GM23248 (cell line): ENCODE measurements around the gene LDLRAD4. TPM values are rescaled to one million over a fixed set of nuclear protein-coding genes. Genes with fewer than 3 reads are reported as not detected.

Experiments
- DNase-seq: peaks from one replicate; pipeline ENCODE4 v3.0.0-alpha.2; 2015
- H2AFZ ChIP-seq: fragments of 200-600 bp; sonication (generic); 2 replicates; pipeline ENCODE4 v1.6.1; 2016; ENCODE audit warnings: antibody characterized with exemption
- H3F3A ChIP-seq: fragments of 200-600 bp; sonication (generic); 2 replicates; pipeline ENCODE4 v1.6.1; 2016; ENCODE audit warnings: mild to moderate bottlenecking, antibody characterized with exemption, mixed run types; ENCODE audit not compliant: insufficient read depth
- H3K27ac ChIP-seq: fragments of 200-600 bp; sonication (generic); 2 replicates; pipeline ENCODE4 v1.5.1; 2016; ENCODE audit warnings: mild to moderate bottlenecking
- H3K27me3 ChIP-seq: fragments of 200-600 bp; sonication (generic); replicated peaks from 2 replicates; pipeline ENCODE4 v1.6.1; 2016; ENCODE audit warnings: mild to moderate bottlenecking; ENCODE audit not compliant: insufficient read depth
- H3K36me3 ChIP-seq: fragments of 200-600 bp; sonication (generic); 2 replicates; pipeline ENCODE4 v1.6.1; 2016; ENCODE audit warnings: low read depth, mild to moderate bottlenecking
- H3K4me1 ChIP-seq: fragments of 200-600 bp; sonication (generic); 2 replicates; pipeline ENCODE4 v1.6.1; 2016; ENCODE audit warnings: mild to moderate bottlenecking; ENCODE audit not compliant: insufficient read depth
- H3K4me2 ChIP-seq: fragments of 200-600 bp; sonication (generic); one replicate; pipeline ENCODE4 v1.6.1; 2016; ENCODE audit warnings: mild to moderate bottlenecking; ENCODE audit not compliant: unreplicated experiment
- H3K4me3 ChIP-seq: fragments of 200-600 bp; sonication (generic); 2 replicates; pipeline ENCODE4 v1.5.1; 2016; ENCODE audit warnings: mild to moderate bottlenecking
- H3K79me2 ChIP-seq: fragments of 200-600 bp; sonication (generic); 2 replicates; pipeline ENCODE4 v1.6.1; 2016; ENCODE audit warnings: mild to moderate bottlenecking; ENCODE audit not compliant: insufficient read depth
- H3K9ac ChIP-seq: fragments of 200-600 bp; sonication (generic); 2 replicates; pipeline ENCODE4 v1.6.1; 2016; ENCODE audit warnings: mild to moderate bottlenecking
- H3K9me2 ChIP-seq: fragments of 200-600 bp; sonication (generic); 2 replicates; pipeline ENCODE4 v1.6.1; 2016; ENCODE audit warnings: mixed run types, mild to moderate bottlenecking, moderate library complexity; ENCODE audit not compliant: insufficient read depth
- H3K9me3 ChIP-seq: fragments of 200-600 bp; sonication (generic); one replicate; pipeline ENCODE4 v1.6.1; 2017; ENCODE audit warnings: low read depth
- H4K20me1 ChIP-seq: fragments of 200-600 bp; sonication (generic); 2 replicates; pipeline ENCODE4 v1.6.0; 2016; ENCODE audit not compliant: insufficient read depth
- EZH2 ChIP-seq: fragments of 200-600 bp; sonication (generic); IDR thresholded peaks from 2 replicates; pipeline ENCODE4 v1.6.1; 2018; ENCODE audit warnings: antibody characterized with exemption, mild to moderate bottlenecking; ENCODE audit not compliant: insufficient read depth, poor library complexity, severe bottlenecking
- EZH2phosphoT487 ChIP-seq: fragments of 200-600 bp; sonication (generic); IDR thresholded peaks from 2 replicates; pipeline ENCODE4 v1.6.1; 2018; ENCODE audit warnings: antibody characterized with exemption, moderate library complexity, mild to moderate bottlenecking, low read depth; ENCODE audit not compliant: insufficient read depth
- WGBS, 2 experiments: methylation state at CpG; one replicate each; pipeline ENCODE4 v1.1.6; 2015 to 2017; ENCODE audit warnings: low lambda C conversion rate in 2 of 2, low coverage in 1 of 2; ENCODE audit errors: missing lambda C conversion rate in 2 of 2; 5-methylcytosine and 5-hydroxymethylcytosine counted together
- in situ Hi-C: fragments of 300-500 bp; cut with MboI; formaldehyde crosslinking; loops from 2 replicates; pipeline ENCODE4 v1.15.0; 2020
- polyA plus RNA-seq: library from polyadenylated mRNA; unstranded; fragments of >200 nt; fragmentation: Nextera tagmentation; extraction: Ambion mirVana; gene quantifications from 2 replicates; pipeline ENCODE4 v1.2.1, GENCODE V29; 2016
- total RNA-seq: library from RNA; depleted of rRNA; stranded (reverse); fragments of >200 nt; shearing (Covaris generic); gene quantifications from 2 replicates; pipeline ENCODE4 v1.2.3, GENCODE V29; 2014

Gene LDLRAD4
- total and polyA plus RNA-seq, 2 experiments from 2014 or later = not detected

- Histone ChIP-seq H3K27me3 (peaks cover 13% of the 10 kb centered on the region), H3K4me1 (no peaks in the 10 kb centered on the region), H3K4me2 (no peak overlapping the region), H3K9me2 (no peaks in the 10 kb centered on the region), H3K27ac (no peak overlapping the region), H3K4me3 (no peak overlapping the region), H4K20me1 (no peaks in the 10 kb centered on the region), H3K9me3 (no peaks in the 10 kb centered on the region), H3F3A (no peaks in the 10 kb centered on the region), H3K9ac (no peak overlapping the region), H2AFZ (no peak overlapping the region), H3K79me2 (no peaks in the 10 kb centered on the region), H3K36me3 (no peaks in the 10 kb centered on the region)
- DNase-seq = no peak
- TF ChIP-seq EZH2phosphoT487 = no peak
- no peak for TF ChIP-seq EZH2
- 76 to 77% methylated on average over 13 of the region's 13 CpGs for WGBS, 2 experiments
- in situ Hi-C loops = no loop called here
Measured at GRCh38 chr18:13176847-13177246, 41.7 kb upstream of the LDLRAD4 start.

DNA sequence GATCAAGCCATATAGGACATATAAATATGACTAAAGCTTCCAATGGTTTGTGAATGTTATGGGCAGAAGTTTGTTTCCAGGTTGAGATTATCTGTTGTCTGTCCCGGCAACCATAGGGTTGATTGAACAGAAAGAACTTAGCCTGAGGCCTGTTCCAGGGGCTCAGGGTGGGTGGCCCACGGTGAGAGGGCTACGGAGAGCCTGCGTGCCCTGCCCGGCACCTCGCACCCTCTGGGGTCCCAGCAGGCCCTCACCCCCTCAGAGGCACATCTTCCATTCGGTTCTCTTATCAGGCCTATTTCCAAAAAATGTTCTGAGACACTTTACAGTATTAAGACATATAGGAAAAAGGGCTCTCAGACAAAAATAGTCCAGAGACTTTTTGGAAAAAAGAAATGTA is 40.4 kb upstream of the LDLRAD4 start:
- H3K36me3 ChIP-seq = no peaks in the 10 kb centered on the region
- peaks cover 14% of the 10 kb centered on the region for H3K27me3 ChIP-seq
- no peaks in the 10 kb centered on the region for H3F3A ChIP-seq
- H3K9me2 ChIP-seq = no peaks in the 10 kb centered on the region
- no peaks in the 10 kb centered on the region for H3K4me1 ChIP-seq
- no peaks in the 10 kb centered on the region for H4K20me1 ChIP-seq
- H3K4me2 ChIP-seq = no peak overlapping the region
- no peak overlapping the region for H3K4me3 ChIP-seq
- 65 to 67% methylated on average over 7 of the region's 7 CpGs for WGBS, 2 experiments
- no peak overlapping the region for H3K27ac ChIP-seq
- no peaks in the 10 kb centered on the region for H3K79me2 ChIP-seq
- in situ Hi-C loops = no loop called here
- no peak overlapping the region for H2AFZ ChIP-seq
- TF ChIP-seq EZH2phosphoT487 = no peak
- TF ChIP-seq EZH2 = no peak
- no peaks in the 10 kb centered on the region for H3K9me3 ChIP-seq
- no peak for DNase-seq
- H3K9ac ChIP-seq = no peak overlapping the region

GRCh38 chr18:13178976-13179375 is 39.6 kb upstream of the LDLRAD4 start:
- peaks cover 21% of the 10 kb centered on the region for H3K27me3 ChIP-seq
- TF ChIP-seq EZH2 (no peak), EZH2phosphoT487 (no peak)

GRCh38 chr18:13179566-13180113 is 38.9 kb upstream of the LDLRAD4 start:
- Histone ChIP-seq H3K9ac (no peak overlapping the region), H3K4me2 (no peak overlapping the region), H3F3A (no peaks in the 10 kb centered on the region), H3K9me2 (no peaks in the 10 kb centered on the region), H3K27ac (no peak overlapping the region), H4K20me1 (no peaks in the 10 kb centered on the region), H3K9me3 (no peaks in the 10 kb centered on the region), H3K4me1 (no peaks in the 10 kb centered on the region), H3K36me3 (no peaks in the 10 kb centered on the region), H3K79me2 (no peaks in the 10 kb centered on the region), H3K4me3 (no peak overlapping the region), H3K27me3 (peaks cover 22% of the 10 kb centered on the region), H2AFZ (no peak overlapping the region)
- TF ChIP-seq EZH2 = no peak
- no peak for TF ChIP-seq EZH2phosphoT487
- in situ Hi-C loops = no loop called here
- DNase-seq = no peak
- WGBS, 2 experiments = 58 to 59% methylated on average over 9 of the region's 9 CpGs

More at GRCh38 chr18:13178976-13179375, 39.6 kb upstream of the LDLRAD4 start:
- no peak for DNase-seq
- H3K4me3 ChIP-seq = no peak overlapping the region
- H3K36me3 ChIP-seq = no peaks in the 10 kb centered on the region
- H2AFZ ChIP-seq = no peak overlapping the region
- no peak overlapping the region for H3K27ac ChIP-seq
- H4K20me1 ChIP-seq = no peaks in the 10 kb centered on the region
- no peaks in the 10 kb centered on the region for H3K79me2 ChIP-seq
- H3K9ac ChIP-seq = no peak overlapping the region
- no peaks in the 10 kb centered on the region for H3K4me1 ChIP-seq
- H3F3A ChIP-seq = no peaks in the 10 kb centered on the region
- in situ Hi-C loops = no loop called here
- no peaks in the 10 kb centered on the region for H3K9me3 ChIP-seq
- H3K9me2 ChIP-seq = no peaks in the 10 kb centered on the region
- H3K4me2 ChIP-seq = no peak overlapping the region
- WGBS, 2 experiments = 59 to 60% methylated on average over 4 of the region's 4 CpGs
